ENCODE measurements around the gene FGF3.

GRCh38 chr11:69848201-69848600 lies 29.0 kb upstream of the FGF3 start:
- TF ChIP-seq POLR2A (IDR thresholded peaks at IDR 0.05; ENCODE audit: low read length), result no peak
- no peak for TF ChIP-seq GATA1 (IDR thresholded peaks at IDR 0.05; ENCODE audit: low read depth, low read length)

All from erythroblast (primary cell).